HG03108 (cell line): ENCODE data around the gene ERC2.

ENCODE experiments used
- ATAC-seq: cut with Tn5 transposase; IDR thresholded peaks from one replicate; pipeline ENCODE4 v1.9.1; 2021; ENCODE audit warnings: moderate library complexity; ENCODE audit not compliant: unreplicated experiment

The ERC2 gene

DNA sequence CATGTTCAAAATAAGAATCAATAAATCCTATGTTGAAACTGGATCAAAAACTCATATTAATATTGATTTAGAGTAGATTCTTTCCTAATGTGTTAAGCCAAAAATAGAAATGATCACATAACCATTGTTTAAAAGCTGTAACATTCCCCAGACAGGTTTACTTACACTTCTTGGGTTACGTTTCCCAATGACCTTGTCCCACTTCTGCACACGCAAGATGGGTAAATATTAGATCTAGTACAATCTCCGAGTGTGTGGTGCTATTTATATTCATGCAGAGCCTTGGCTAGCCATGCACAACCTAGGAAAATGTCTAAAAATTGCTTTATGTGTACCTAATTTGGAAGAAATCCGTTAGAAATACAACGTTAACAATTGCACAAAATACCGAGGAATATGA lies 39.6 kb downstream of the ERC2 start:
- ATAC-seq, result no peak

DNA sequence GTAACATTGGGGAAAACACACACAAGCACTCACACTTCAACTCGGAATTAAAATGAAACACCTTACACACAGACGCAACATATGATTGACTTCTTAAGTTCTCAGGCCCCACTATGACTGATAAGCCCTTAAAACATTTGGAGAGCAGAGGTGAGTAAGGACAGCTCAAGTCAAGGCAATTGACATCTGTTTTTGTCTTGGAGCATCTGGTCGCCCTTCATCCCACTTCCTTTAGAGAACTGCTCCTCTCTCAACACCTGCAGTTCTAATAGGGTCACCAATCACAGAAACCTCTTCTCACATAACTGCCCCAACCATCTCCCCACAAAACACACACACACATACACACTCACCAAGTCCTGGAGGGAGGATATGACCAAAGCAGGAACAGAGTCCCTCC lies 43.4 kb downstream of the ERC2 start:
- ATAC-seq, result no peak

DNA sequence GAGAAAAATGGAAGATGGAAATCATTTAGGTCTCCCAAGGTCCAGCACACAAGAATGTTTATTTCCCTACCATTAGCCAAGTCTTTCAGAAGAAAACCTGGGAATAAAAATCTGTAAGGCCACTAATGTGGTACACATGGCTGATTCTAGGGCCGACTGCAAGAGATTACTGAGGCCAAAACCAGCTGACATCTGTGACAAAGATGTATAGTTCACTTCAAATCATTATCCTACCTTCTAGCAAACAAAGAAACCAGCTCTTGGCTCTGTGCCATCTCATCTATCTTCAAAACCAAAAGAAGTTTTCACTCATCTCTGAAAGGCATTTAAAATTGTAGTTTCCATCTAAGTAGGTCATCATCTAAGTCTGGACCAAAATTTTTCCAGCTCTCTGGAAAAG lies 43.9 kb downstream of the ERC2 start:
- ATAC-seq, result no peak

DNA sequence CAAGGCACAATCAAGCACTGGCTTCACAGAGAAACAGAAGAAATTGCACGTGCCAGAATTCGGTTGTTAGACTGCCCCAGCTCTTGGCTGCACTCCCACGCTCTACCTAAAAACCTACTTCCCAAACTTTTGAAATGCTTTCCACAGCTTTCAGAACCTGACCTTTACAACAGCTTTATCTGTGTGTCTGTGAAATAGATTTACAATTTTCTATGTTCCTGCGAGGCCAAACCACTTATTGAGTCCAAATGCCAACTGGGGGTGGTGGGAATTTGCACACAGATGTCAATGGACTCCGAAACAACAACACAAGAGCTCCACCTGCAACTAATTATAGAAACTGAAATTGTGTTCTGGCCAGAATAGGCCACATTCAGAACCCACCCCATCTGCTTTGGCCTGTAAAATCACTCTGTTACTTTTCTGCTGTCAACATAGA lies 44.6 kb downstream of the ERC2 start:
- ATAC-seq, result no peak

DNA sequence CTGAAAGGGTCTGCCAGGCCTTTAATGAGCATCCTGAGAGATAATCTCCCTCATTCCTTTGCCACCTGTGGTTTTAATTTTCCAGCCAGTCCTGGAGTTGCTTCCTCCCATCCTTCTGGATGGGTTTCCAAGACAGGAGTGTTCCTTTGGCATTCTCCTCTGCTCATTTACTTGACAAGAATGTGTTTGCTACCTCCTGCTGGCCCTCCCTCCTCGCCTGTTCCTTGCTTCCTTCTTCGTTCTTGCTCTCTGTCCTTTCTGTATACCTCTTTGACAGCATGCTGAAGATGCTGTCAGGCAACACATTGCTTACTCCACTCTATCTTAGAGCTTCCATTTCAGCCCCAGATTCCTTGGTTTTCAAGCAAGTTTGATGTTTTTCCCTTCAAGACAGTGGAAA lies 46.0 kb downstream of the ERC2 start:
- ATAC-seq, result no peak

DNA sequence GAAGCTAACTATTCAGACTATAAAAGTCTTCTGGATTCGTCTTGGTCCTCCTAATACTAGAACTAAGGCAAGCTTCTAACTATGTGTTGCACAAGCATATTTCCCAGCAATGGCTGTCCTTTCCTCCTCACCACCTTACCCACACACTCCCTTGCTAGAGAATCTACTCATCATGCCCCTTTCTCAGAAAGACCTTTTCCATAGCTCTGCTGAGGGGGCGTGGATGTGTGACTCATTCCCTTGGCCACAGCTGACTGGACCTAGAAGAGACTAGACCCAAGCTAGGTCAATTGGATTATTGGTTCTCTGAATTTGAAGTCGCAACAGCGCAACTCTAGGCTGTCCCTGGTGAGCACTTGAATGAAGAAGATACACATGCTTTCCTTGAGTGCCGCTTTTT lies 47.1 kb downstream of the ERC2 start:
- ATAC-seq, result no peak

DNA sequence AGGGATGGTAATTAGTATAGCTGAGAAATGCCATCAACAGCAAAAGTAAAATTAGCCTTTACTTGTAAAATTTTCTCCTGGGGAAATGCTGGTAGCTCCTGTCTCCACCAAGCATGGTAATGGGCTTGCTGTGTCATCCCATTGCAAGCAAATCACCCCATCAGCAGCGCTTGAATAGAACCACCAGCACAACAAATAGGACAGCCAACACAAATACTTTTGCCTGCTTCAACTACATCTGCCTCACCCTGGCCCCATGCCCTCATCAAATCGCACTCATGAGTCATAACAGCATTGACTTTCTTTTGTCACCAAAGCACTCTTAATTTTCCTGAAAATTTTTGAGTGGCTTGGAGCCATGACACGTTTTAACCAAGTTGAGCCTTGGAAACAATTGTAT lies 52.6 kb downstream of the ERC2 start:
- no peak for ATAC-seq

DNA sequence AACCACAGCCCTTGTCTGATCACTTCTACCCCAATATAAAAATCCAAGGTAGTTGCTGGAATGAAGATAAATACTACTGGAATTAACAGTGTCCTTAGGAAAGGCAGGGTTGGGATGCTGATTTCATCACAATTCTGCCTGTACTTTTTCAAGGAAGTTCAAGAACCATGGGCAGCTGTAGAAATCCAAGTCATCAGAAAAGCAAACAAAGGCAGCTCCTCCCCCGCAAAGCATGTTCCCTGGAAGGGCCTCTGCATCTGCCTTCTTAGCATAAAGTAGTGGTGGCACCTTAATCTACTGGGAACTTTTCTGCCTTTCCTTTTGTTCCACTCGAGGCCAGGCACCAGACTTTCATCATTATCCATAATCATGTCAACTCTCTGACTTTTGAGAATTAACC lies 54.4 kb downstream of the ERC2 start:
- ATAC-seq, result no peak

DNA sequence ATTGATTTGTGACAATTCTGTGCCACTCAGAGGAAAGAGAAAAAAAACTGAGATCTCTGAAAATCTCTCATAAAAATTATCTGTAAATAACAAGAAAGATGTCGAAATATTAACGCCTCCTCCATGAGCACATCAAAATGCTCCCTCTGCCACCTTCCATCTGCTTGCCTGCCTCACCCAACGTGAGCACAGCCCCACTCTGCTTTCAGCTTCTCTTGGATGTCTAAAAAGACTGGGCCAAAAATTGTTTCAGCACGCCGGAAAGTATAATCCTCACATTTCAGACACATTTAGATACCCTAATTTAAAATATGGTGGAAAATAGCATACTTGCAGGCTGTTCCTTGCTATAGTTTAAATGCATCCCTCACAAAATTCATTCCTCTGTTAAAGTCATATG lies 57.1 kb downstream of the ERC2 start:
- no peak for ATAC-seq

DNA sequence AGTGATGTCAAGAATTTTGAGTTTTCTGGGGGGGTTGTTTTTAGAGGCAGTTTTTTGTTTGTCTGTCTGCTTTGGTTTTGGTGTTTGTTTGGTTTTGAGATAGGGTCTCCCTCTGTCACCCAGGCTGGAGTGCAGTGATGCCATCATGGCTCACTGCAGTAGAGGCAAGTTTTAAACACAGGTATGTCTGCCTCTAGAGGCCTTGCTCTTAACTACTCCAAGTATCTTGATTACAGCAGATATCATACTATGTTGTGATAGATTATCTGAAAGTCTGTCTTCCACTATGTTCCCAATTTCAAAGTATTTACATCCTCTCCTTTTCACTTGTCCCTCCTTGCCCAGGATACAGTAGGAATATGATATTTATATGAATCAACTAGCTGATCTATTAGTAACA lies 57.7 kb downstream of the ERC2 start:
- ATAC-seq, result no peak

DNA sequence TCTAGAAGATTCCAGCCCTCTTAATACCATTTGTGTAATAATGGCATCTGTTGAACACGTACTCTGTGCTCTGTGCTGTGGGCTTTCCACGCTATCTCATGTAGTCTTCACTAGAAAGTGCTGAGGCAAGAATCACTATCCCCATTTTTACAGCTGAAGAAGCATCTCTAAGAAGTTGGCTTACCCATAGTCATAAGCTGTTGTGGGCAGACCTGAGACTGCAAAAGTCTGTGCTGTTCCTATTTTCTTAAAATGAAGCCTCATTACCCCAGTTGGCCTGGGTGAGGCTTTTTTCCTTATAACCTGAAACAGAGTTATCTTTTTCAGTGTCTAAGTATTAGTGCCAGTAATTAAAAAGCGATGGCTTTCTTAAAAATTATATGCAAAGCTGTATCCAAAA lies 58.5 kb downstream of the ERC2 start:
- ATAC-seq, result no peak

DNA sequence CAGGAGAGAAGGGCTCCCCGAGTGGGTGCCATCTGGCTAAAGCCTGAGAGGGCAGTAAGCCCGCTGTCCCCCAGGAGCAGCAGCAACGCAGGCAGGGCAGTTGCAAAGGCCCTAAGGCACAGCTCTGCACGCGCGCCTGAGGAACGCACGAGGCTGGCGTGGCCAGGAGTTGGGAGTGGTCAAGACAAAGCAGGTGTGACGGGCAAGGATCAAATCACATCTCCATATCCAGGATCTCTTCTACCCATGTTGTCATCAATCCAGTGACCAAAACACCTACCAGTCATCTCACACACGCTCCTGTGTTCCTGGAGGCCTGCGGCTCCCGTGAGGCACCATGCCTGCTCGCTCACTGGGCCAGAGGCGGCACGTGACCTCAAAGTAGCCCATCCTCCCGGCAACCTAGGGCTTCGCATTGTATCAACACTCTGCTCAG lies 59.5 kb downstream of the ERC2 start:
- no peak for ATAC-seq

DNA sequence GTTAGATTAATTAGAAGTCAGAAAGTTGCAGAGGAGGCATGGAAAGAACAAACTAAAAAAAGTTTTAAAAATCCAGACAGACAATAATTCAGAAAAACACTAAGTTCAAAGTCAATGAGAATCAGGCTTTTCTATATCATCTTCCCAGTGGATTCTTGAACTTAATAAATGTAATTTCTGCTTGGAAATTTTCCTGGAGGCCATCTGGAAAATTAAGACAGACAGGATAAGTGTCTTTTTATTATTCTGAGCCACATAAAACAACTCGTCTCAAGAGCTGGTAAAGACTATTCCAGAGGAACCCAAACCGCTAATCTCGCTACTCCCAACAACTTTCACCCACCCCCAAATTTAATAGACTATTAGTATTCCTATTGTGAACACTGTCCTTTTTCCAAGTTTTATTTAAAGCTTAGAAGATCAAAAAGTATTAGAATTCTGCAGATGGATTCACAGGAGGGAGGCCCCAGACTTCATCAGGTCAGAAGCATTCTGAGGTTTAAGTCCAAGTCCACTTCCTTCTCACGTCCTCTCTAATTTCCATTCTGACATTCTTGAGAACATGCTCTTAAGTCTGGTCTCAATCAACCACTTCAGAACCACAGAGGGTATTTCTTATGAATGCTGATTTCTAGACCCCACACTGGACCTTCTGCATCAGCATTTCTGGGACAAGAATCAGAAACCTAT lies 61.3 kb downstream of the ERC2 start:
- no peak for ATAC-seq

DNA sequence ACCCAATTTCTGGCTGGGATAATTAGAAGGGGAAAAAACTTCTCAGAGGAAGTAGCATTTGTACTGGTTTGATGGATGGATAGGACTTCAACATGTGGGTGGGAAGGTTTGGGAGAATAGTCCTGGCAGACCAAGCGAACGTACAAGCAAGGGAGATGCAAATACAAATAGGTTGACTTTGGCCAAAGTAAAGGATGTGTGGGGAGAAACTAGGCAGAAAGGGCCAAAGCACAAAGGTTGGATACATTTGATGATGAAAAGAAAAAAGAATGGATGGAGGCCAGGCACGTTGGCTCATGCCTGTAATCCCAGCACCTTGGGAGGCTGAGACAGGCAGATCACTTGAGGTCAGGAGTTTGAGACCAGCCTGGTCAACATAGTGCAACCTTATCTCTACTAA lies 63.4 kb downstream of the ERC2 start:
- ATAC-seq, result no peak

DNA sequence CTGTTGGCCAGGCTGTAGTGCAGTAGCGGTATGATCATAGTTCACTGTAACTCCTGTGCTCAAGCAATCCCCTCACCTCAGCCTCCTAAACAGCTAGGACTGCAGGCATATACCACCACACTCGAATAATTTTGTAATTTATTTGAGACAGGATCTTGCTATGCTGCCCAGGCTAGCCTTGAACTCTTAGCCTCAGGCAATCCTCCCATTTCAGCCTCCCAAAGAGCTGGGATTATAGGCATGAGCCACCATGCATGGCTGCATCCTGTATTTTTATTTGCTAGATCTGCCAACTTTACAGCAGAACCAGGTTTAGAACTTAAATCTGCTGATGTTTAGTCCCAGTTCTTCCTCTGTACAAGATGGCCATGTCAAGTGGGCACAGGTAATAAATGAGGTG lies 69.6 kb downstream of the ERC2 start:
- no peak for ATAC-seq

DNA sequence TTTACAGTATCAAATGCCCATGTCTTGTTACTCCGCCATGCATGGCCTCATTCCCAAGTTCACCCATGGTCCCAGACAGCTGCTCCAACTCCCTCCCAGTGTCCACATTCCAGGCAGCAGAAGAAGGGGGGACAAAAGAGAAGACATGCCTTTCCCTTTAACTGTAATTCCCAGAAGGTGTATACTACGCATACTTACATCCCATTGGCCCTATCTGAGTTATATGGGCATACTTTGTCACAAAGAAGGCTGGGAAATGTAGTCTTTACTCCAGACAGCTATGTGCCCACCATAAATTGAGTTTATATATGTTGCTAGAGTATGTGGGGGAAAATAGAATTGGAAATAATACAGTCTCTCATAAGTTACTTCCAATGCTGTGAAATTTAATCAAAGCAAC lies 70.5 kb downstream of the ERC2 start:
- ATAC-seq, result no peak

DNA sequence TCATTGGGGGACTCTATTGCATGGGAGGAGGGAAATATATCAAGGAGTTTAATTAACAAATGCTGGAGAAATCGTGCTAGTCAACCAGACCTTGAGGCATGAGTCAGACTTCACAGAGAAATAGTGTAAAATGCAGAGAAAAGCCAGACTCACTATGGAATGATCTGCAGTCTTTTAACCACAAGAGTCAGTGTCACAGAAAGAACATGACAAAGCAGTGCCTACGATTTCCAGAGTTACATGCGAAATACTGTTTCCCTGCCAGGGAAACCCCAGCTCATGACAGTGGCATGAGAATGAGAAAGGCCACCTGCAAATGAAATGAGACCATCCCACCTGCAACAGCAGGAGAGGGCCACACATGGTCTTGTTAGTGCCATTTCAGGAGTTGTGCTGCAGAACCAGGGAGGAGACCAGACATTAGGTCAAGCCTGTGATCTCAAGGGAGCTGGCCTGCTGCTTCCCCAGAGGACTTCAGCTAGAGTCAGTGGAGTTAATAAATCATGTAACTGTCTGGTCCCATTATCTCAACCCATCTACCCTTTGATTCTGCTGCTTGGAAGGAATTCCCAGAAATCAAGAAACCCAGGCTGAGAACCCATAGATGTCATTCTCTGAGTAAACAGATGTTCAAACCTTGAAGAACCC lies 79.0 kb downstream of the ERC2 start:
- ATAC-seq, result no peak

DNA sequence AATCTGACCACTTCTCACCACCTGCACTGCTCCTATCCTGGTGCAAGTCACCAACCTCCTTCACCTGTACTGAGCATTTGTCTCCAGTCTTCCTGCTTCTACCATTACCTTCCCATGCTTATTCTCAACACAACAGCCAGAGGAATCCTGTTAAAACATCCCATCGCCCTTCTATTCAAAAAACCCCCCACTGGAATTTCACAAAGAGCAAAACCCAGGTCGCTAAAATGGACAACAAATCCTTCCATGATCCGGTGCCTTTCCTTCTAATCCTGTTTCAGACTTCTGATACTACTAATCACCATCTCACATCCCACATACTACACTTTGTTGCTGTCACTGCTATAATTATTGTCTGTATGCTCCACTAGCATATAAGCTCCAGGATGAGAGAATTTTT lies 85.2 kb downstream of the ERC2 start:
- no peak for ATAC-seq

DNA sequence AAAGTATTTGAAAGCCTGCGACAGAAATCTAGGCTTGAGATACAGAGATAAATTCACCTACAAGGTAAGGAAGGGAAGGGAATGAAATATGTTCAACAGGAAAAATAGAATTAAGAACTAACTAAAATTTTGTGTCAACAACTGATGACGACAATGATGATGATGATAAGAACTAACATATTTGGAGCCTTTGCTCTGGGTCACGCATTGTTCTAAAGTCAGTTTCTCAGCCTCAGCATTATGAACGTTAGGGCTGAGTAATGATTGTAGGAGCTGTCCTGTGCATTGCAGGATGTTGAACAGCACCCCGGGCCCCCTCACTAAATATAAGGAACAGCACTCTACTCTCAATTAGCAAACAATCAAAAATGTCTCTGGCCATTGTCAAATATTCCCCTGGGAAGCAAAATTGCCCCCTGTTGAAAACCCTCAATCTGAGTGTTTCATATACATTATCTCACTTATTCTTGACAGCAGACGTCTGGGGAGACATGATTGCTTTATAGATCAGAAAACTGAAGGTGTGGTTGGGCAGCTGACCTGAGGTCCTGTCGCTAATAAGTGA lies 88.5 kb downstream of the ERC2 start:
- ATAC-seq, result no peak

DNA sequence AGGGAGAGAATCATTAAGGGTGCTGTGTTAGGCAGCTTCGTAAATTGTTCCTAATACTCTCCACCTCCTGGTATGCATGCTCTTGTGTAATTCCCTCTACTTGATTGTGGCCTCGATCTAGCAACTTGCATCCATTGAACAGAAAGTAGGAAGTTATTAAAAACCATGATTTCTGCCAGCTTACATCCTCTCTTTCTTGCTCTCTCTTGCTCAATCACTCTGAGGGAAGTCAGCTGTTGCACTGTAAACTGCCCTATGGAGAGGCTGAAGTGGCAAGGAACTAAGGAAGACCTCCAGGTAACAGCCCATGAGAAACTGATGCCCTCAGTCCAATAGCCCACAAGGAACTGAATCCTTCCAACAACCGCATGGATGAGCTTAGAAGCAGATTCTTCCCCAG lies 92.6 kb downstream of the ERC2 start:
- ATAC-seq, result no peak

DNA sequence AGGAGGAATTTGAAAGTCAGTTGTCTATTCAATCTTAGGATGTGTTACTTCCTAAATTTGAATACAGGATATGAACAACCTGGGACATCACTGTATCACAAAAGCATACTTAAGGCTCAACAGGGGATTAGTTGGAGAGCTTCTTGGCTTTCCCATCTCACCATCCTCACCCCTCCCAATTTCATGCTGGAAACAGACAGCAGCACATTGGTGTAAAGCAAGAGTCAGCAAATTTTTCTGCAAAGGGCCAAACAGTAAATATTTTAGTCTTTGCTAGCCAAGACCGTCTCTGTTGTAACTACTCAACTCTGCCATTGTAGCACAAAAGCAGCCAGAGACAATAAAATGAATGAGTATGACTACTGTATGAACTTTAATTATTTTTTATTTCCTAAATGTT lies 94.9 kb downstream of the ERC2 start:
- no peak for ATAC-seq

DNA sequence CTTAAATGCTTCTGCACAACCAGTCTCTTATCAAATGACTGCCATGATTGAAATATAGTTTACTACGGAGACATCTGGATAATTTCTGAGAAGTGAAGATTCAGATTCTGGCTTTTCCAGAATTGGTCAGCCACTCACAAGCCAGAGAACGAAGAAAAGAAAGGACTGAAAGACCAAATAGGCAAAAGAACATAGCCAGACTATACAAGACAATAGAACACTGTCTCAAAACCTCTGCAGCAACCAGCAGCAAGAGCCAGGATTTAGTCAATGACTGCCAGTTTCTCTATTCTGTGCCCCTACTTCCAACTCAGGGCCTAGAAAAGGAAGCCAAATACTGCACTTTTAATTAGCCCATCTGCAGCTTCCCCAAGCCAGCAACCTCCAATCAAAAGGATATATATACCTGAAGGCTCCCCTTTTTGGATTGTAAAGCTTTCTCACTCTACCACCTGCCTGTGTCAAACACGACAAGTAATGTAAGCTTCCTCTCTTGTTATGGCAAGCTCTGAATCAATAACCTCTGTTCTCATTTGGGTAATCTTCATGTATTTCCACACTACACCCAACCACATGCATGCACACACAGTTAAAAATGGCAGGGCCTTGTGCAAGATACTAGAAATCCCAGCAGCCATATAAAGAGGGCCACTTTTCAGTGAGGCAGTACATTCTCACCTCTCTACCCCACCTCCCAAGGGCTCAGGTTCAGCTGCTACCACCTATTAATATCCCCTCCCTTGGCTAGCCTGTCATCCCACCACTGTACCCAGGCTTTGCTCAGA lies 97.1 kb downstream of the ERC2 start:
- no peak for ATAC-seq
